A673 (cell line): ENCODE measurements around the gene AJM1. TPM values are rescaled to one million over a fixed set of nuclear protein-coding genes. Genes with fewer than 3 reads are reported as not detected.
"Not testable (repeated sequence)": the region's sequence is repeated elsewhere in the genome, so short reads cannot be mapped to it uniquely, and the experiment has no call there.

Experiments
- BruUV-seq: library from RNA; stranded (reverse); fragments of 400-500 nt; replicated peaks from 2 replicates; lab custom pipeline; 2021; lab: Mats Ljungman, UMichigan
- CTCF ChIA-PET: fragments of 300-600 bp; sonication (Branson Sonifier 250); formaldehyde crosslinking; loops from one replicate; lab custom pipeline; 2022; ENCODE audit warnings: antibody characterized with exemption; lab: Charles Lee
- POLR2A ChIA-PET: fragments of 300-600 bp; sonication (Branson Sonifier 250); formaldehyde crosslinking; loops from one replicate; lab custom pipeline; 2022; ENCODE audit warnings: antibody characterized with exemption; ENCODE audit not compliant: low non-redundant PET; lab: Charles Lee
- DNase-seq: peaks from one replicate; pipeline ENCODE4 v3.0.0-alpha.2; 2015; ENCODE audit warnings: low spot score
- H3K27ac ChIP-seq: fragments of 200-600 bp; sonication (generic); 2 replicates; pipeline ENCODE4 v1.5.1; 2016; ENCODE audit warnings: mixed run types, low read depth, mild to moderate bottlenecking, mixed read lengths, antibody characterized with exemption, low read length; ENCODE audit not compliant: poor library complexity, severe bottlenecking
- H3K27me3 ChIP-seq: fragments of 200-600 bp; sonication (generic); replicated peaks from 2 replicates; pipeline ENCODE4 v1.6.1; 2017; ENCODE audit warnings: mixed run types, low read depth, mild to moderate bottlenecking, mixed read lengths, antibody characterized with exemption, low read length; ENCODE audit not compliant: insufficient read depth, poor library complexity
- H3K36me3 ChIP-seq: fragments of 200-600 bp; sonication (generic); 2 replicates; pipeline ENCODE4 v1.6.1; 2016; ENCODE audit warnings: mixed run types, mild to moderate bottlenecking, mixed read lengths, antibody characterized with exemption, low read length; ENCODE audit not compliant: insufficient read depth, poor library complexity, severe bottlenecking
- H3K4me1 ChIP-seq: fragments of 200-600 bp; sonication (generic); 2 replicates; pipeline ENCODE4 v1.6.1; 2017; ENCODE audit warnings: mixed run types, mild to moderate bottlenecking, mixed read lengths, antibody characterized with exemption, low read length; ENCODE audit not compliant: insufficient read depth, poor library complexity, severe bottlenecking
- H3K4me3 ChIP-seq: fragments of 200-600 bp; sonication (generic); 2 replicates; pipeline ENCODE4 v1.5.1; 2016; ENCODE audit warnings: low read depth, mixed run types, mild to moderate bottlenecking, mixed read lengths, low read length; ENCODE audit not compliant: poor library complexity, severe bottlenecking
- H3K9me3 ChIP-seq: fragments of 200-600 bp; sonication (generic); 2 replicates; pipeline ENCODE4 v1.6.1; 2016; ENCODE audit warnings: mixed run types, low read depth, mild to moderate bottlenecking, mixed read lengths, antibody characterized with exemption, low read length; ENCODE audit not compliant: poor library complexity, severe bottlenecking
- CTCF ChIP-seq: fragments of 300-800, 200-600 bp; sonication (generic); conservative IDR thresholded peaks from 2 replicates; pipeline ENCODE4 v1.5.1; 2017; ENCODE audit warnings: low read depth, mild to moderate bottlenecking, antibody characterized with exemption, low read length, moderate library complexity, mixed read lengths
- EZH2 ChIP-seq: fragments of 200-600 bp; sonication (generic); IDR thresholded peaks from 2 replicates; pipeline ENCODE4 v1.6.1; 2017; ENCODE audit warnings: borderline replicate concordance, low read depth, mild to moderate bottlenecking, mixed read lengths, antibody characterized with exemption, low read length; ENCODE audit not compliant: poor library complexity, severe bottlenecking
- intact Hi-C: fragments of 100-400 bp; cut with micrococcal nuclease; formaldehyde crosslinking; loops from one replicate; pipeline ENCODE4 v1.10.0; 2022; ENCODE audit not compliant: unreplicated experiment
- total RNA-seq: library from RNA; stranded (reverse); gene quantifications from 2 replicates; pipeline ENCODE4 v1.2.3, GENCODE V29; 2021

The AJM1 gene
- total RNA-seq, 1 experiment from 2014 or later = 2.0 TPM

DNA sequence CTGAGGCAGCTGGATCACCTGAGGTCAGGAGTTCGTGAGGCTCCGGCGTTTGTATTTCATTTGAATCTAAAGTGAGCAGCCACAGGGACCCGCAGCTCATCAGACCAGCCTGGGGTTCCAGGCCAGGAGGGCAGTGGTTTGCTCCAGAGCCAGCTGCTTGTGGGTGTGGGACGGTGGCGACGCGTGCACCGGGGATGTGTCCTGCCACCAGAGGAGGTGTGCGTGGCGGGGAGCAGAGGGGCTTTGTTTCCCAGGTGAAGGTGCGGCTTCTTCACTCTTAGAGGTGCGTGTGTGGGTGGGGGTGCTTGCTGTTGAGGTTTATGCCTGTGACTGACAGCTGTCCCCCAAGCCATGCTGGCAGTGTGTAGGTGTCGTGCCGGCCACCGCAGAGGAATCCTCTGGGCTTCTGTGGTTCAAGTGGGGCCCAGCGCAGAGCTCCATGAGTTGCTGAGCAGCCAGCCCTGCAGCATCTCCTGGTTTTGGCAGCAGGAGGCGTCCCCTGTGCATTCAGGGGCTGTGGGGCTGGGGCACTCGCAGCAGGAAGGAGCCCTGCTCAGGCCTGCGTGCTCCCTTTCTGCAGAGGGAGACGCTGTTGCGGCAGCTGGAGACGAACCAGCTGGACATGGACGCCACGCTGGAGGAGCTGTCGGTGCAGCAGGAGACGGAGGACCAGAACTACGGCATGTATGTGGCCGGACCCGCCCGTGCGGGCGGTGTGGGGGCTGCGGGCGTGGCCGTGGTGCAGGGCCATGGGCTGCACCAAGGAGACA lies 6.9 kb upstream of the AJM1 start:
- Histone ChIP-seq H3K27me3 (no peaks in the 10 kb centered on the region), H3K4me3 (no peak overlapping the region), H3K27ac (no peak overlapping the region), H3K4me1 (peaks cover 8% of the 10 kb centered on the region), H3K36me3 (peaks cover 45% of the 10 kb centered on the region), H3K9me3 (no peaks in the 10 kb centered on the region)
- ChIA-PET POLR2A (no interaction called here), CTCF (interaction anchor here (1.1 kb wide), 1 partner anchor 200 kb away, joined by 4 read pairs; no protein-coding TSS in a partner anchor)
- intact Hi-C loops = no loop called here
- no peak for TF ChIP-seq CTCF
- no peak for TF ChIP-seq EZH2
- no peak for DNase-seq
- BruUV-seq = no TSS peak

GRCh38 chr9:136835932-136836904 lies 6.1 kb upstream of the AJM1 start:
- Histone ChIP-seq H3K4me3 (no peak overlapping the region), H3K4me1 (peaks cover 17% of the 10 kb centered on the region), H3K9me3 (no peaks in the 10 kb centered on the region), H3K27ac (no peak overlapping the region), H3K27me3 (no peaks in the 10 kb centered on the region), H3K36me3 (peaks cover 36% of the 10 kb centered on the region)
- DNase-seq = no peak
- no peak for TF ChIP-seq EZH2
- TF ChIP-seq CTCF = no peak
- BruUV-seq = no TSS peak
- intact Hi-C loops = no loop called here
- CTCF ChIA-PET = interaction anchor here (1.1 kb wide), 1 partner anchor 199 kb away, joined by 4 read pairs; no protein-coding TSS in a partner anchor
- POLR2A ChIA-PET = no interaction called here

DNA sequence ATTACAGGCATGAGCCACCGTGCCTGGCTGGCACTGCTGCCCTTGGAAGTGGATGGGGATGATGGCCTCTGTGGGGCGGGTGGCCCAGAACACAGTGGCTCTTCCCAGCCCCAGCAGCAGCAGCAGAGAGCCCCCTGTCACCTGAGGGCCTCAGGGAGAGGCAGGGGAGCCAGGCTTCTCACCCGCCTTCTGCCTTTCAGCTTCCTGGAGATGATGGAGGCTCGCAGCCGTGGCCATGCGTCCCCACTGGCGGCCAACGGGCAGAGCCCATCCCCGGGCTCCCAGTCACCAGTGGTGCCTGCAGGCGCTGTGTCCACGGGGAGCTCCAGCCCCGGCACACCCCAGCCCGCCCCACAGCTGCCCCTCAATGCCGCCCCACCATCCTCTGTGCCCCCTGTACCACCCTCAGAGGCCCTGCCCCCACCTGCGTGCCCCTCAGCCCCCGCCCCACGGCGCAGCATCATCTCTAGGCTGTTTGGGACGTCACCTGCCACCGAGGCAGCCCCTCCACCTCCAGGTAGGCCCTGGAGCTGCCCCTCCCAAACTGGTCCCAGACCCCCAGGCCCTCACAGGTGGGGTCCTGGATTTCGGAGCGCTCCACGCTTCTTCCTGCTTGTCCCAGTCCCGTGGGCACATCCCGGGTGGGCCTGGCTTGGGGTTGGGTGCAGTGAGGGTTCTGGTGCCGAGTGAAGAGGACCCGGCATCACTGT lies 5.0 kb upstream of the AJM1 start:
- Histone ChIP-seq H3K4me3 (no peak overlapping the region), H3K27me3 (no peaks in the 10 kb centered on the region), H3K36me3 (peaks cover 28% of the 10 kb centered on the region), H3K27ac (no peak overlapping the region), H3K4me1 (peaks cover 28% of the 10 kb centered on the region), H3K9me3 (no peaks in the 10 kb centered on the region)
- BruUV-seq = no TSS peak
- TF ChIP-seq CTCF (no peak), EZH2 (no peak)
- no peak for DNase-seq
- intact Hi-C loops = no loop called here
- POLR2A ChIA-PET = no interaction called here
- CTCF ChIA-PET = no interaction called here

- CTCF ChIA-PET, intact Hi-C loops, POLR2A ChIA-PET, DNase-seq, H3K9me3 ChIP-seq, H3K27ac ChIP-seq, H3K4me3 ChIP-seq, BruUV-seq, H3K27me3 ChIP-seq: not testable (repeated sequence)
- H3K36me3 ChIP-seq = peaks cover 26% of the 10 kb centered on the region
- peaks cover 32% of the 10 kb centered on the region for H3K4me1 ChIP-seq
These were observed 4.4 kb upstream of the AJM1 start for GRCh38 chr9:136837856-136838277.
